H1 (cell line): ENCODE data around the gene SPRN. TPM values are rescaled to one million over a fixed set of nuclear protein-coding genes. Genes with fewer than 3 reads are reported as not detected.
A peak's percentile ranks its signal among the peaks of the same experiment; 100 is the strongest.
"Not testable (repeated sequence)": the region's sequence is repeated elsewhere in the genome, so short reads cannot be mapped to it uniquely, and the experiment has no call there.

Experiments
- CTCF ChIA-PET: fragments of 300-600 bp; sonication (Branson Sonifier 250); formaldehyde crosslinking; loops from one replicate; lab custom pipeline; 2021; ENCODE audit not compliant: partially characterized antibody; lab: Charles Lee
- POLR2A ChIA-PET: fragments of 300-600 bp; sonication (Branson Sonifier 250); formaldehyde crosslinking; loops from one replicate; lab custom pipeline; 2021; ENCODE audit warnings: inconsistent platforms; ENCODE audit not compliant: partially characterized antibody; lab: Charles Lee
- DNase-seq, 2 experiments: peaks; one replicate each; pipeline versions ENCODE4 v3.0.0 to v3.0.0-alpha.2; 2010 to 2022; ENCODE audit warnings: low spot score in 2 of 2, low read depth in 1 of 2, mixed read lengths in 1 of 2
- FAIRE-seq: peaks from 2 replicates; lab custom pipeline; 2011; peaks lifted over from hg19 to GRCh38; lab: Jason Lieb, UNC
- H2AFZ ChIP-seq: 2 replicates; pipeline ENCODE4 v1.8.1; 2012; ENCODE audit warnings: low read length, inconsistent platforms
- H2AK5ac ChIP-seq: 2 replicates; pipeline ENCODE4 v1.6.1; 2013; ENCODE audit warnings: low read depth, low read length
- H2BK120ac ChIP-seq: replicated peaks from 2 replicates; pipeline ENCODE3; 2013; ENCODE audit warnings: low read depth, low read length, inconsistent platforms
- H2BK12ac ChIP-seq: 2 replicates; pipeline ENCODE4 v1.6.1; 2013; ENCODE audit warnings: low read depth, low read length
- H2BK15ac ChIP-seq: 2 replicates; pipeline ENCODE4 v1.6.1; 2013; ENCODE audit warnings: low read length
- H2BK20ac ChIP-seq: 2 replicates; pipeline ENCODE4 v1.6.1; 2013; ENCODE audit warnings: low read length
- H2BK5ac ChIP-seq: 2 replicates; pipeline ENCODE4 v1.6.1; 2013; ENCODE audit warnings: low read depth, low read length
- H3K14ac ChIP-seq: 2 replicates; pipeline ENCODE4 v1.6.1; 2013; ENCODE audit warnings: inconsistent platforms; ENCODE audit not compliant: insufficient read length
- H3K18ac ChIP-seq: 2 replicates; pipeline ENCODE4 v1.6.1; 2013; ENCODE audit warnings: low read length; ENCODE audit errors: extremely low read depth
- H3K23ac ChIP-seq: 2 replicates; pipeline ENCODE4 v1.6.1; 2013; ENCODE audit warnings: inconsistent platforms; ENCODE audit not compliant: insufficient read length
- H3K23me2 ChIP-seq: 2 replicates; pipeline ENCODE4 v1.6.1; 2013; ENCODE audit warnings: low read depth, low read length
- H3K27ac ChIP-seq: 2 replicates; pipeline ENCODE4 v1.6.1; 2011; ENCODE audit warnings: low read depth, low read length, inconsistent platforms
- H3K27me3 ChIP-seq, 4 experiments: replicated peaks in 1 of 4; 1 replicate in 1 of 4; 2 replicates in 3 of 4; pipeline versions ENCODE4 v1.6.1 to v1.8.1; 2011 to 2013; ENCODE audit warnings: low read length in 3 of 4, mild to moderate bottlenecking in 3 of 4, inconsistent platforms in 2 of 4, mixed read lengths in 2 of 4, moderate library complexity in 1 of 4; ENCODE audit not compliant: control insufficient read depth in 3 of 4, insufficient read depth in 3 of 4; ENCODE audit errors: extremely low read depth in 1 of 4
- H3K36me3 ChIP-seq, 4 experiments: 2 replicates each; pipeline versions ENCODE4 v1.6.1 to v1.8.1; 2011 to 2013; ENCODE audit warnings: mild to moderate bottlenecking in 4 of 4, low read length in 3 of 4, moderate library complexity in 2 of 4, control low read depth in 1 of 4, inconsistent platforms in 1 of 4; ENCODE audit not compliant: insufficient read depth in 4 of 4, control insufficient read depth in 2 of 4
- H3K4ac ChIP-seq: replicated peaks from 2 replicates; pipeline ENCODE3; 2013; ENCODE audit warnings: low read length, low read depth, mixed read lengths, inconsistent platforms; ENCODE audit not compliant: insufficient read length
- H3K4me1 ChIP-seq, 4 experiments: replicated peaks in 1 of 4; 1 replicate in 1 of 4; 2 replicates in 3 of 4; pipeline versions ENCODE4 v1.6.1 to v1.8.1; 2011 to 2013; ENCODE audit warnings: low read length in 3 of 4, inconsistent platforms in 2 of 4, mixed read lengths in 1 of 4; ENCODE audit not compliant: insufficient read depth in 4 of 4, control insufficient read depth in 3 of 4
- H3K4me2 ChIP-seq, 2 experiments: 2 replicates each; pipeline versions ENCODE4 v1.6.1 to v1.8.1; 2011 to 2013; ENCODE audit warnings: low read depth in 2 of 2, low read length in 2 of 2, control low read depth in 1 of 2, inconsistent platforms in 1 of 2, mild to moderate bottlenecking in 1 of 2; ENCODE audit not compliant: insufficient read depth in 1 of 2
- H3K4me3 ChIP-seq, 4 experiments: fragments of 200-600, 300-600 bp in 1 of 4; sonication (generic), shearing (Covaris generic), sonication (Bioruptor Twin) in 1 of 4; 2 replicates each; pipeline versions ENCODE4 v1.5.1 to v1.8.1; 2011 to 2016; ENCODE audit warnings: low read length in 4 of 4, low read depth in 3 of 4, control low read depth in 2 of 4, inconsistent platforms in 2 of 4, mild to moderate bottlenecking in 2 of 4, mixed read lengths in 1 of 4, moderate library complexity in 1 of 4; ENCODE audit not compliant: insufficient read depth in 2 of 4; ENCODE audit errors: extremely low read depth in 1 of 4
- H3K56ac ChIP-seq: replicated peaks from 2 replicates; pipeline ENCODE3; 2013; ENCODE audit warnings: low read depth, mild to moderate bottlenecking, mixed read lengths, low read length, inconsistent platforms; ENCODE audit not compliant: insufficient read length
- H3K79me1 ChIP-seq: 2 replicates; pipeline ENCODE4 v1.6.1; 2013; ENCODE audit warnings: low read depth, low read length, control low read depth
- H3K79me2 ChIP-seq, 2 experiments: 2 replicates each; pipeline versions ENCODE4 v1.6.1 to v1.8.1; 2012 to 2013; ENCODE audit warnings: low read length in 2 of 2, mild to moderate bottlenecking in 2 of 2, inconsistent platforms in 1 of 2; ENCODE audit not compliant: insufficient read depth in 2 of 2, control insufficient read depth in 1 of 2
- H3K9ac ChIP-seq, 4 experiments: replicated peaks in 1 of 4; 1 replicate in 1 of 4; 2 replicates in 3 of 4; pipeline versions ENCODE4 v1.6.1 to v1.8.1; 2011 to 2013; ENCODE audit warnings: low read depth in 3 of 4, low read length in 3 of 4, control low read depth in 2 of 4, mild to moderate bottlenecking in 2 of 4, moderate library complexity in 2 of 4, inconsistent platforms in 1 of 4; ENCODE audit errors: extremely low read depth in 1 of 4
- H3K9me3 ChIP-seq, 2 experiments: 2 replicates each; pipeline versions ENCODE4 v1.6.1 to v1.8.1; 2012 to 2013; ENCODE audit warnings: mild to moderate bottlenecking in 2 of 2, moderate library complexity in 2 of 2, control low read depth in 1 of 2, inconsistent platforms in 1 of 2, low read depth in 1 of 2, low read length in 1 of 2, mixed read lengths in 1 of 2; ENCODE audit not compliant: insufficient read depth in 2 of 2
- H4K20me1 ChIP-seq, 2 experiments: replicated peaks in 1 of 2; 2 replicates each; pipeline versions ENCODE3 to v1.8.1; 2011 to 2013; ENCODE audit warnings: inconsistent platforms in 2 of 2, low read length in 2 of 2, mild to moderate bottlenecking in 1 of 2; ENCODE audit not compliant: insufficient read depth in 2 of 2, control insufficient read depth in 1 of 2
- H4K5ac ChIP-seq: 2 replicates; pipeline ENCODE4 v1.6.1; 2013; ENCODE audit warnings: low read length, low read depth, mixed read lengths, inconsistent platforms; ENCODE audit not compliant: insufficient read length
- H4K8ac ChIP-seq: 2 replicates; pipeline ENCODE4 v1.8.0; 2013; ENCODE audit warnings: mild to moderate bottlenecking, moderate library complexity, low read length, inconsistent platforms; ENCODE audit not compliant: insufficient read depth; ENCODE audit errors: extremely low read depth
- H4K91ac ChIP-seq: replicated peaks from 2 replicates; pipeline ENCODE3; 2013; ENCODE audit warnings: low read length, mixed read lengths, inconsistent platforms; ENCODE audit not compliant: insufficient read length
- WGBS, 2 experiments: shearing (Covaris generic) in 1 of 2; methylation state at CpG; one replicate each; pipeline versions ENCODE4 v1.1.6 to v1.1.7; 2013 to 2015; ENCODE audit warnings: low lambda C conversion rate in 2 of 2, mixed read lengths in 2 of 2, inconsistent platforms in 1 of 2, low coverage in 1 of 2, missing lambda C conversion rate in 1 of 2; ENCODE audit not compliant: insufficient replicate concordance in 2 of 2, insufficient coverage in 1 of 2, insufficient read length in 1 of 2; ENCODE audit errors: extremely low coverage in 1 of 2, missing lambda C conversion rate in 1 of 2; 5-methylcytosine and 5-hydroxymethylcytosine counted together
- long read RNA-seq, 2 experiments: library from RNA in 1 of 2; library from capped mRNA in 1 of 2; stranded (forward); transcript quantifications; one replicate each; pipeline ENCODE4 v2.0.0, GENCODE V29; 2021; ENCODE audit warnings: inconsistent platforms in 1 of 2
- polyA minus RNA-seq, 3 experiments: library from RNA; depleted of rRNA, polyadenylated mRNA; stranded (reverse); fragments of >200 nt; gene quantifications; 1 replicate in 2 of 3; 2 replicates in 1 of 3; pipeline ENCODE4 v1.2.3, GENCODE V29; 2011
- polyA plus RNA-seq, 7 experiments: library from polyadenylated mRNA; depleted of rRNA in 3 of 7; stranded (reverse) in 5 of 7; unstranded in 2 of 7; fragments of >200 nt in 5 of 7; fragments of 200-250 nt in 2 of 7; gene quantifications; 1 replicate in 5 of 7; 2 replicates in 1 of 7; 4 replicates in 1 of 7; pipeline versions ENCODE4 v1.2.1 to v1.2.3, GENCODE V29; 2011 to 2013; ENCODE audit warnings: missing spikeins in 2 of 7, mixed read lengths in 2 of 7
- total RNA-seq: library from RNA; stranded (reverse); fragmentation: NEBNext Ultra II Directional; extraction: Animal tissue kit (Norgen Biotek cat#: 25700); gene quantifications from 2 replicates; pipeline ENCODE4 v1.2.1, GENCODE V29; 2021

The SPRN gene, protein sequence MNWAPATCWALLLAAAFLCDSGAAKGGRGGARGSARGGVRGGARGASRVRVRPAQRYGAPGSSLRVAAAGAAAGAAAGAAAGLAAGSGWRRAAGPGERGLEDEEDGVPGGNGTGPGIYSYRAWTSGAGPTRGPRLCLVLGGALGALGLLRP
- 0.24 and 0.42 TPM in 2 replicates for total RNA-seq
- 0.23 and 0.30 TPM in 2 replicates for polyA plus RNA-seq (2011; rRNA removed)
- 0.14 TPM for polyA plus RNA-seq (2011; cell fraction: cytosol; rRNA removed)
- 0.16 TPM for polyA plus RNA-seq (2011; cell fraction: nucleus; rRNA removed)
- 1.5 to 2.9 TPM (median 1.9 TPM) in 4 replicates for polyA plus RNA-seq (2012, experiment 1 of 2)
- polyA plus RNA-seq (2012, experiment 2 of 2), result 1.6 TPM
- polyA plus RNA-seq (2013, experiment 1 of 2), result 0.22 TPM
- 0.29 TPM for polyA plus RNA-seq (2013, experiment 2 of 2)
- polyA minus RNA-seq (2011; rRNA and poly(A)+ RNA removed), result 0.09 and 0.29 TPM in 2 replicates
- polyA minus RNA-seq (2011; cell fraction: cytosol; rRNA and poly(A)+ RNA removed), result not detected
- polyA minus RNA-seq (2011; cell fraction: nucleus; rRNA and poly(A)+ RNA removed), result 0.60 TPM
- long read RNA-seq, experiment 1, result 0 reads
- long read RNA-seq, experiment 2, result 0 reads

GRCh38 chr10:133424601-133425000 is at the start of gene SPRN:
Gene SPRN (minus strand): TSS chr10:133424625. CDS start chr10:133423681, 944 bp downstream.
- Histone ChIP-seq H4K20me1 (peaks cover 5 to 16% of the 10 kb centered on the region in 2 experiments), H3K4me2 (peak within 1 kb of the TSS; percentile 35 to 65), H3K4me3 (peak within 1 kb of the TSS in 1 of 4 experiments; percentile 49; a peak in 3 of 8 replicates)
- H2BK12ac ChIP-seq, H3K9me3 ChIP-seq, H3K18ac ChIP-seq, H4K91ac ChIP-seq, H3K4me1 ChIP-seq, DNase-seq, H3K79me1 ChIP-seq, CTCF ChIA-PET, H3K4ac ChIP-seq, H3K56ac ChIP-seq, POLR2A ChIA-PET, H3K27ac ChIP-seq, H3K14ac ChIP-seq, H2BK15ac ChIP-seq, H4K5ac ChIP-seq, H3K79me2 ChIP-seq, FAIRE-seq, H2BK120ac ChIP-seq, H3K27me3 ChIP-seq, H3K23ac ChIP-seq, H2AK5ac ChIP-seq, H3K23me2 ChIP-seq, H2AFZ ChIP-seq, H2BK20ac ChIP-seq, H2BK5ac ChIP-seq, H3K36me3 ChIP-seq, H3K9ac ChIP-seq, H4K8ac ChIP-seq: not testable (repeated sequence)
- WGBS, 2 experiments, result no CpG with 5 or more reads among the region's 37 CpGs
